Activated CD4-positive, CD25-positive, alpha-beta regulatory T cell treated with anti-CD3 and anti-CD28 coated beads, Interleukin-2, amount 50 U/mL, for 72 hours (primary cell): Measurements from ENCODE around the gene MNT.

Experiments used
- DNase-seq: peaks from one replicate; pipeline ENCODE4 v3.0.0; 2021

MNT gene

GRCh38 chr17:2380226-2380922, 20.5 kb downstream of the MNT start:
- no peak for DNase-seq

- DNase-seq: no peak
Observed at GRCh38 chr17:2379489-2380225, 21.2 kb downstream of the MNT start.

- DNase-seq: no peak
Observed at GRCh38 chr17:2378905-2379304, 22.0 kb downstream of the MNT start.

GRCh38 chr17:2377659-2378058, 23.2 kb downstream of the MNT start:
- no peak for DNase-seq

- no peak for DNase-seq
Observed at GRCh38 chr17:2376107-2376506, 24.8 kb downstream of the MNT start.

- no peak for DNase-seq
Observed at GRCh38 chr17:2375406-2375805, 25.5 kb downstream of the MNT start.

GRCh38 chr17:2374549-2375285, 26.1 kb downstream of the MNT start:
- no peak for DNase-seq

GRCh38 chr17:2373179-2373578, 27.7 kb downstream of the MNT start:
- no peak for DNase-seq

GRCh38 chr17:2372681-2373080, 28.2 kb downstream of the MNT start:
- no peak for DNase-seq

GRCh38 chr17:2372180-2372579, 28.7 kb downstream of the MNT start:
- DNase-seq: no peak

GRCh38 chr17:2371183-2372130, 29.4 kb downstream of the MNT start:
- no peak for DNase-seq

- DNase-seq: no peak
Observed at GRCh38 chr17:2370211-2370589, 30.7 kb downstream of the MNT start.

- no peak for DNase-seq
Observed at GRCh38 chr17:2369551-2370210, 31.2 kb downstream of the MNT start.

GRCh38 chr17:2369039-2369438, 31.8 kb downstream of the MNT start:
- no peak for DNase-seq

GRCh38 chr17:2368359-2368758, 32.5 kb downstream of the MNT start:
- DNase-seq: no peak

- DNase-seq: no peak
Observed at GRCh38 chr17:2366747-2367494, 33.9 kb downstream of the MNT start.

- DNase-seq: no peak
Observed at GRCh38 chr17:2365132-2365531, 35.7 kb downstream of the MNT start.

GRCh38 chr17:2364763-2365116, 36.1 kb downstream of the MNT start:
- no peak for DNase-seq

GRCh38 chr17:2363851-2364762, 36.8 kb downstream of the MNT start:
- DNase-seq: no peak

GRCh38 chr17:2363318-2363717, 37.5 kb downstream of the MNT start:
- DNase-seq: no peak
